ENCODE results near the gene UROS. TPM values are rescaled to one million over a fixed set of nuclear protein-coding genes. Genes with fewer than 3 reads are reported as not detected.

Gene UROS
- polyA plus RNA-seq (2012; rRNA removed): 49.2 and 51.2 TPM in 2 replicates
- 50.3 and 51.3 TPM in 2 replicates for polyA plus RNA-seq (2012; cell fraction: cytosol; rRNA removed)
- 55.6 and 64.5 TPM in 2 replicates for polyA plus RNA-seq (2012; cell fraction: nucleus; rRNA removed)

DNA sequence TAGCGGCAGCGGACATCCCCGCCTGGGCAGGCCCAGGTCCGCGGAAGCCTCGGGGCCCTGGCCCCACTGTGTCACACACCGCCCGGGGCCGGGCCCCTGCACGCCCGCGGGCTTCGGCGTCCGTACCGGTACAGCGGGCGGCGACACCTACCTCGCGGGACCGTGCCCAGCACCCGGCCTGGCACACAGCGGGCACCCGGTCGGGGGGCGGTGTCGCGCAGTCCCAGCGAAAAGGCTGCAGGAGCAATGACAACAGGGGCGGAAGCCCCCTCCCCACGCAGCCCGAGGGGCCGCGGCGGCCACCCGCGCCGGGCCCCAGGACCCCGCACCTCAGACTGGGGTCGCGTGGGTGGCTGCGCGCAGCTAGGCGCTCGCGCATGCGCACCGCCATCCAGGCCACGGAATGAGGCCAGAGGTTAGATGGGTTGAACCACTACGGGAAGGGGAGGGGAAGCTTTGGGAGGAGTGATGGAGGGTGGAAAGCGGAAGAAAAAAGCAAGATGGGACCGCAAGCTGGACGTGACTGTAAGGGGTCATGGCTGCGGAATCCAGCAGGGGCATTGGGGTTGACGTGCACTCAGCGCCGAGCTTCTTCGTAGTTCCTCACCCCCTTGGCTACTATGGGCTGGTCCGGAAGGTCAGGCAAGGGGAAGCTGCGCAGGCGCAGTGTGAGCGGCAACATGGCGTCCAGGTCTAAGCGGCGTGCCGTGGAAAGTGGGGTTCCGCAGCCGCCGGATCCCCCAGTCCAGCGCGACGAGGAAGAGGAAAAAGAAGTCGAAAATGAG is at the start of gene UROS, which contains the start of gene BCCIP:
Gene UROS, minus strand, starts transcription at position 381 of the 785 bp plus-strand sequence. CDS start 6,759 bp downstream, outside the sequence.
Gene BCCIP, plus strand, starts transcription at position 669 of the 785 bp plus-strand sequence. Its CDS starts 12 bp downstream, at position 681.
- H3K9ac ChIP-seq: peak within 1 kb of the TSS; percentile 90
- H3K4me3 ChIP-seq (ENCODE audit: low read depth in 2 of 2, low read length in 1 of 2): peak within 1 kb of the TSS; percentile 96 to 99
- H2AFZ ChIP-seq (ENCODE audit: low read depth): peak within 1 kb of the TSS; percentile 92
- peak; percentile 98 for DNase-seq
- WGBS (ENCODE audit: low lambda C conversion rate): 0% methylated on average over 40 of the region's 74 CpGs
- peaks cover 5 to 18% of the 10 kb centered on the region in 2 experiments; a peak in 3 of 4 replicates for H3K4me1 ChIP-seq (ENCODE audit: control insufficient read depth in 1 of 2, insufficient read depth in 2 of 2, low read depth in 1 of 2, low read length in 1 of 2)
- no peaks in the 10 kb centered on the region for H3K9me3 ChIP-seq
- H3K79me2 ChIP-seq (ENCODE audit: insufficient read depth): peaks cover 66% of the 10 kb centered on the region
- no peaks in the 10 kb centered on the region for H3F3A ChIP-seq (replicated peaks; ENCODE audit: insufficient read depth)
- ChIA-PET POLR2A (interaction anchor here (1.4 kb wide), 1 partner anchor 104 kb away, joined by 3 read pairs; the partner anchor contains the start of gene EDRF1), CTCF (interaction anchor here (0.8 kb wide), 1 partner anchor 51 kb away, joined by 3 read pairs; no protein-coding TSS in a partner anchor)
- H3K9me2 ChIP-seq: no peaks in the 10 kb centered on the region
- peak within 1 kb of the TSS; percentile 88 to 99 for H3K27ac ChIP-seq (ENCODE audit: low read depth in 2 of 2, low read length in 1 of 2)
- peak within 1 kb of the TSS; percentile 95 for H3K4me2 ChIP-seq
- no peaks in the 10 kb centered on the region; the same call in 1 of the 2 replicates for H4K20me1 ChIP-seq (ENCODE audit: insufficient read depth)
- peaks cover 21 to 23% of the 10 kb centered on the region in 2 experiments for H3K36me3 ChIP-seq (replicated peaks in 1 of 2; ENCODE audit: control insufficient read depth in 1 of 2, insufficient read depth in 2 of 2, low read length in 1 of 2)
- H3K27me3 ChIP-seq (ENCODE audit: insufficient read depth): no peaks in the 10 kb centered on the region
- TF ChIP-seq EP300 (IDR thresholded peaks at IDR 0.05; ENCODE audit: borderline replicate concordance in 1 of 2, low read depth in 1 of 2, low read length in 1 of 2) (peak in 1 of 2 experiments; percentile 57; a peak in 1 of 4 replicates), SMC3 (IDR thresholded peaks at IDR 0.05; ENCODE audit: low read depth, low read length) (no peak), CHD2 (IDR thresholded peaks at IDR 0.05; ENCODE audit: low read length, partially characterized antibody) (peak; percentile 42), RCOR1 (IDR thresholded peaks at IDR 0.05; ENCODE audit: low read length) (no peak), MEF2A (IDR thresholded peaks at IDR 0.05; ENCODE audit: borderline replicate concordance, low read depth) (no peak), RAD21 (IDR thresholded peaks at IDR 0.05; ENCODE audit: low read length) (no peak), PBX3 (IDR thresholded peaks at IDR 0.05) (no peak), TEAD4 (IDR thresholded peaks at IDR 0.05; ENCODE audit: borderline replicate concordance, insufficient read depth) (no peak), MAX (IDR thresholded peaks at IDR 0.05; ENCODE audit: low read depth) (peak; percentile 70), TAF1 (IDR thresholded peaks at IDR 0.05; ENCODE audit: borderline replicate concordance, low read depth, low read length) (peak; percentile 85), JUND (IDR thresholded peaks at IDR 0.05) (no peak), FOXM1 (IDR thresholded peaks at IDR 0.05; ENCODE audit: low read depth) (no peak), RXRA (IDR thresholded peaks at IDR 0.05; ENCODE audit: borderline replicate concordance, low read depth) (no peak), EZH2phosphoT487 (IDR thresholded peaks at IDR 0.05; ENCODE audit: borderline replicate concordance, low read depth) (no peak), FOXJ3 (CRISPR knock-in tag; IDR thresholded peaks at IDR 0.05) (no peak; the same call in 1 of the 2 replicates), YY1 (IDR thresholded peaks at IDR 0.05; ENCODE audit: low read depth) (peak; percentile 94), FOSL2 (IDR thresholded peaks at IDR 0.05; ENCODE audit: borderline replicate concordance, low read depth) (no peak), POLR2AphosphoS5 (IDR thresholded peaks at IDR 0.05; ENCODE audit: low read depth, low read length) (peak; percentile 72), IRF3 (IDR thresholded peaks at IDR 0.05; ENCODE audit: low read depth, low read length) (no peak), TCF12 (IDR thresholded peaks at IDR 0.05) (no peak), GATA2 (CRISPR knock-in tag; IDR thresholded peaks at IDR 0.05) (no peak), ELF1 (IDR thresholded peaks at IDR 0.05) (no peak)
- TF ChIP-seq, protein P1, sequence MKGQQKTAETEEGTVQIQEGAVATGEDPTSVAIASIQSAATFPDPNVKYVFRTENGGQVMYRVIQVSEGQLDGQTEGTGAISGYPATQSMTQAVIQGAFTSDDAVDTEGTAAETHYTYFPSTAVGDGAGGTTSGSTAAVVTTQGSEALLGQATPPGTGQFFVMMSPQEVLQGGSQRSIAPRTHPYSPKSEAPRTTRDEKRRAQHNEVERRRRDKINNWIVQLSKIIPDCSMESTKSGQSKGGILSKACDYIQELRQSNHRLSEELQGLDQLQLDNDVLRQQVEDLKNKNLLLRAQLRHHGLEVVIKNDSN (IDR thresholded peaks at IDR 0.05; ENCODE audit: borderline replicate concordance, low read depth): no peak
- TF ChIP-seq, protein P2, sequence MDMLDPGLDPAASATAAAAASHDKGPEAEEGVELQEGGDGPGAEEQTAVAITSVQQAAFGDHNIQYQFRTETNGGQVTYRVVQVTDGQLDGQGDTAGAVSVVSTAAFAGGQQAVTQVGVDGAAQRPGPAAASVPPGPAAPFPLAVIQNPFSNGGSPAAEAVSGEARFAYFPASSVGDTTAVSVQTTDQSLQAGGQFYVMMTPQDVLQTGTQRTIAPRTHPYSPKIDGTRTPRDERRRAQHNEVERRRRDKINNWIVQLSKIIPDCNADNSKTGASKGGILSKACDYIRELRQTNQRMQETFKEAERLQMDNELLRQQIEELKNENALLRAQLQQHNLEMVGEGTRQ (IDR thresholded peaks at IDR 0.05; ENCODE audit: borderline replicate concordance, low read depth, low read length): no peak
- TF ChIP-seq, protein P3, sequence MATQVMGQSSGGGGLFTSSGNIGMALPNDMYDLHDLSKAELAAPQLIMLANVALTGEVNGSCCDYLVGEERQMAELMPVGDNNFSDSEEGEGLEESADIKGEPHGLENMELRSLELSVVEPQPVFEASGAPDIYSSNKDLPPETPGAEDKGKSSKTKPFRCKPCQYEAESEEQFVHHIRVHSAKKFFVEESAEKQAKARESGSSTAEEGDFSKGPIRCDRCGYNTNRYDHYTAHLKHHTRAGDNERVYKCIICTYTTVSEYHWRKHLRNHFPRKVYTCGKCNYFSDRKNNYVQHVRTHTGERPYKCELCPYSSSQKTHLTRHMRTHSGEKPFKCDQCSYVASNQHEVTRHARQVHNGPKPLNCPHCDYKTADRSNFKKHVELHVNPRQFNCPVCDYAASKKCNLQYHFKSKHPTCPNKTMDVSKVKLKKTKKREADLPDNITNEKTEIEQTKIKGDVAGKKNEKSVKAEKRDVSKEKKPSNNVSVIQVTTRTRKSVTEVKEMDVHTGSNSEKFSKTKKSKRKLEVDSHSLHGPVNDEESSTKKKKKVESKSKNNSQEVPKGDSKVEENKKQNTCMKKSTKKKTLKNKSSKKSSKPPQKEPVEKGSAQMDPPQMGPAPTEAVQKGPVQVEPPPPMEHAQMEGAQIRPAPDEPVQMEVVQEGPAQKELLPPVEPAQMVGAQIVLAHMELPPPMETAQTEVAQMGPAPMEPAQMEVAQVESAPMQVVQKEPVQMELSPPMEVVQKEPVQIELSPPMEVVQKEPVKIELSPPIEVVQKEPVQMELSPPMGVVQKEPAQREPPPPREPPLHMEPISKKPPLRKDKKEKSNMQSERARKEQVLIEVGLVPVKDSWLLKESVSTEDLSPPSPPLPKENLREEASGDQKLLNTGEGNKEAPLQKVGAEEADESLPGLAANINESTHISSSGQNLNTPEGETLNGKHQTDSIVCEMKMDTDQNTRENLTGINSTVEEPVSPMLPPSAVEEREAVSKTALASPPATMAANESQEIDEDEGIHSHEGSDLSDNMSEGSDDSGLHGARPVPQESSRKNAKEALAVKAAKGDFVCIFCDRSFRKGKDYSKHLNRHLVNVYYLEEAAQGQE (IDR thresholded peaks at IDR 0.05; ENCODE audit: low read depth, low read length): 0 out of 2 replicates have a peak, but pooled peaks have one; percentile 21
